ENCODE measurements around the gene TBC1D10A. TPM values are rescaled to one million over a fixed set of nuclear protein-coding genes. Genes with fewer than 3 reads are reported as not detected.

The TBC1D10A gene
- total RNA-seq, 2 donors from 2014 or later, result 46.9 to 63.1 TPM

- H3K9me3 ChIP-seq (ENCODE audit: control insufficient read depth, low read length, poor library complexity, severe bottlenecking), result no peaks in the 10 kb centered on the region
- H3K36me3 Mint-ChIP-seq (ENCODE audit: low read depth), result peaks cover 2% of the 10 kb centered on the region
- peaks cover 49% of the 10 kb centered on the region for H3K4me1 Mint-ChIP-seq
- ATAC-seq (peak; percentile 39), DNase-seq (peak; percentile 52 to 59 (median 57))
- peak within 1 kb of the TSS; percentile 96 for H3K4me3 Mint-ChIP-seq
- peak within 1 kb of the TSS; percentile 96 for H3K27ac Mint-ChIP-seq
- no peaks in the 10 kb centered on the region for H3K27me3 Mint-ChIP-seq
These were observed 60.0 kb downstream of the TBC1D10A start, which contains the start of gene OSM for GRCh38 chr22:30266445-30267381. TSS of gene OSM (minus strand) at chr22:30266851. CDS start at chr22:30266799, 52 bp downstream.

- peak; percentile 64 to 73 (median 68) for DNase-seq
- ATAC-seq, result peak; percentile 78
- Mint-ChIP-seq H3K27me3 (no peaks in the 10 kb centered on the region), H3K4me1 (peaks cover 55% of the 10 kb centered on the region), H3K27ac (peak overlapping the region; percentile 96), H3K4me3 (peak overlapping the region; percentile 96), H3K36me3 (ENCODE audit: low read depth) (peaks cover 2% of the 10 kb centered on the region)
- H3K9me3 ChIP-seq (ENCODE audit: control insufficient read depth, low read length, poor library complexity, severe bottlenecking), result no peaks in the 10 kb centered on the region
These were observed 60.8 kb downstream of the TBC1D10A start for GRCh38 chr22:30265823-30266444.

- peak overlapping the region; percentile 96 for H3K27ac Mint-ChIP-seq
- ATAC-seq, result no peak
- no peaks in the 10 kb centered on the region for H3K36me3 Mint-ChIP-seq (ENCODE audit: low read depth)
- peaks cover 55% of the 10 kb centered on the region for H3K4me1 Mint-ChIP-seq
- H3K27me3 Mint-ChIP-seq, result no peaks in the 10 kb centered on the region
- no peak for DNase-seq
- peak overlapping the region; percentile 96 for H3K4me3 Mint-ChIP-seq
- H3K9me3 ChIP-seq (ENCODE audit: control insufficient read depth, low read length, poor library complexity, severe bottlenecking), result no peaks in the 10 kb centered on the region
These were observed 61.5 kb downstream of the TBC1D10A start for GRCh38 chr22:30265131-30265720.

GRCh38 chr22:30263883-30264282 lies 62.9 kb downstream of the TBC1D10A start:
- peak overlapping the region; percentile 96 for H3K27ac Mint-ChIP-seq
- DNase-seq, result no peak
- ATAC-seq, result no peak
- no peaks in the 10 kb centered on the region for H3K36me3 Mint-ChIP-seq (ENCODE audit: low read depth)
- no peaks in the 10 kb centered on the region for H3K27me3 Mint-ChIP-seq
- H3K4me3 Mint-ChIP-seq, result peak overlapping the region; percentile 96
- H3K9me3 ChIP-seq (ENCODE audit: control insufficient read depth, low read length, poor library complexity, severe bottlenecking), result no peaks in the 10 kb centered on the region
- H3K4me1 Mint-ChIP-seq, result peaks cover 55% of the 10 kb centered on the region

- ATAC-seq, result no peak
- Mint-ChIP-seq H3K27me3 (no peaks in the 10 kb centered on the region), H3K27ac (peak overlapping the region; percentile 78), H3K4me3 (peak overlapping the region; percentile 90), H3K4me1 (peaks cover 52% of the 10 kb centered on the region), H3K36me3 (ENCODE audit: low read depth) (no peaks in the 10 kb centered on the region)
- no peaks in the 10 kb centered on the region for H3K9me3 ChIP-seq (ENCODE audit: control insufficient read depth, low read length, poor library complexity, severe bottlenecking)
- peak; percentile 69 to 77 (median 75) for DNase-seq
These were observed 63.6 kb downstream of the TBC1D10A start for GRCh38 chr22:30262917-30263741.

- H3K9me3 ChIP-seq (ENCODE audit: control insufficient read depth, low read length, poor library complexity, severe bottlenecking), result no peaks in the 10 kb centered on the region
- H3K4me1 Mint-ChIP-seq, result peaks cover 45% of the 10 kb centered on the region
- ATAC-seq, result no peak
- no peak overlapping the region for H3K27ac Mint-ChIP-seq
- H3K4me3 Mint-ChIP-seq, result peak overlapping the region; percentile 70
- DNase-seq, result no peak
- no peaks in the 10 kb centered on the region for H3K36me3 Mint-ChIP-seq (ENCODE audit: low read depth)
- no peaks in the 10 kb centered on the region for H3K27me3 Mint-ChIP-seq
These were observed 64.6 kb downstream of the TBC1D10A start for GRCh38 chr22:30262112-30262511.

GRCh38 chr22:30261134-30261533 lies 65.6 kb downstream of the TBC1D10A start:
- DNase-seq, result no peak
- H3K4me3 Mint-ChIP-seq, result no peak overlapping the region
- ATAC-seq, result no peak
- no peaks in the 10 kb centered on the region for H3K27me3 Mint-ChIP-seq
- H3K4me1 Mint-ChIP-seq, result peaks cover 42% of the 10 kb centered on the region
- no peak overlapping the region for H3K27ac Mint-ChIP-seq
- no peaks in the 10 kb centered on the region for H3K9me3 ChIP-seq (ENCODE audit: control insufficient read depth, low read length, poor library complexity, severe bottlenecking)
- no peaks in the 10 kb centered on the region for H3K36me3 Mint-ChIP-seq (ENCODE audit: low read depth)

- no peak for DNase-seq
- Mint-ChIP-seq H3K27ac (no peak overlapping the region), H3K27me3 (no peaks in the 10 kb centered on the region), H3K4me3 (no peak overlapping the region), H3K4me1 (peaks cover 39% of the 10 kb centered on the region), H3K36me3 (ENCODE audit: low read depth) (no peaks in the 10 kb centered on the region)
- no peak for ATAC-seq
- H3K9me3 ChIP-seq (ENCODE audit: control insufficient read depth, low read length, poor library complexity, severe bottlenecking), result no peaks in the 10 kb centered on the region
These were observed 66.1 kb downstream of the TBC1D10A start for GRCh38 chr22:30260682-30261081.

- DNase-seq (no peak), ATAC-seq (no peak)
- no peaks in the 10 kb centered on the region for H3K9me3 ChIP-seq (ENCODE audit: control insufficient read depth, low read length, poor library complexity, severe bottlenecking)
- no peaks in the 10 kb centered on the region for H3K36me3 Mint-ChIP-seq (ENCODE audit: low read depth)
- no peak overlapping the region for H3K4me3 Mint-ChIP-seq
- H3K27ac Mint-ChIP-seq, result no peak overlapping the region
- peaks cover 37% of the 10 kb centered on the region for H3K4me1 Mint-ChIP-seq
- no peaks in the 10 kb centered on the region for H3K27me3 Mint-ChIP-seq
These were observed 66.5 kb downstream of the TBC1D10A start for GRCh38 chr22:30260276-30260675.

- H3K27me3 Mint-ChIP-seq, result no peaks in the 10 kb centered on the region
- H3K36me3 Mint-ChIP-seq (ENCODE audit: low read depth), result no peaks in the 10 kb centered on the region
- no peak for DNase-seq
- H3K27ac Mint-ChIP-seq, result no peak overlapping the region
- ATAC-seq, result no peak
- H3K4me1 Mint-ChIP-seq, result peaks cover 14% of the 10 kb centered on the region
- H3K9me3 ChIP-seq (ENCODE audit: control insufficient read depth, low read length, poor library complexity, severe bottlenecking), result no peaks in the 10 kb centered on the region
- no peak overlapping the region for H3K4me3 Mint-ChIP-seq
These were observed 72.4 kb downstream of the TBC1D10A start for GRCh38 chr22:30254314-30254713.

GRCh38 chr22:30253205-30253852 lies 73.4 kb downstream of the TBC1D10A start:
- Mint-ChIP-seq H3K27ac (no peak overlapping the region), H3K4me3 (no peak overlapping the region), H3K27me3 (no peaks in the 10 kb centered on the region), H3K36me3 (ENCODE audit: low read depth) (peaks cover under 1% of the 10 kb centered on the region), H3K4me1 (peaks cover 18% of the 10 kb centered on the region)
- ATAC-seq (no peak), DNase-seq (no peak)
- H3K9me3 ChIP-seq (ENCODE audit: control insufficient read depth, low read length, poor library complexity, severe bottlenecking), result no peaks in the 10 kb centered on the region
